ENCODE results near the gene SCN9A. TPM values are rescaled to one million over a fixed set of nuclear protein-coding genes. Genes with fewer than 3 reads are reported as not detected.
"Not testable (repeated sequence)": the region's sequence is repeated elsewhere in the genome, so short reads cannot be mapped to it uniquely, and the experiment has no call there.

Gene SCN9A
- total RNA-seq: not detected

DNA sequence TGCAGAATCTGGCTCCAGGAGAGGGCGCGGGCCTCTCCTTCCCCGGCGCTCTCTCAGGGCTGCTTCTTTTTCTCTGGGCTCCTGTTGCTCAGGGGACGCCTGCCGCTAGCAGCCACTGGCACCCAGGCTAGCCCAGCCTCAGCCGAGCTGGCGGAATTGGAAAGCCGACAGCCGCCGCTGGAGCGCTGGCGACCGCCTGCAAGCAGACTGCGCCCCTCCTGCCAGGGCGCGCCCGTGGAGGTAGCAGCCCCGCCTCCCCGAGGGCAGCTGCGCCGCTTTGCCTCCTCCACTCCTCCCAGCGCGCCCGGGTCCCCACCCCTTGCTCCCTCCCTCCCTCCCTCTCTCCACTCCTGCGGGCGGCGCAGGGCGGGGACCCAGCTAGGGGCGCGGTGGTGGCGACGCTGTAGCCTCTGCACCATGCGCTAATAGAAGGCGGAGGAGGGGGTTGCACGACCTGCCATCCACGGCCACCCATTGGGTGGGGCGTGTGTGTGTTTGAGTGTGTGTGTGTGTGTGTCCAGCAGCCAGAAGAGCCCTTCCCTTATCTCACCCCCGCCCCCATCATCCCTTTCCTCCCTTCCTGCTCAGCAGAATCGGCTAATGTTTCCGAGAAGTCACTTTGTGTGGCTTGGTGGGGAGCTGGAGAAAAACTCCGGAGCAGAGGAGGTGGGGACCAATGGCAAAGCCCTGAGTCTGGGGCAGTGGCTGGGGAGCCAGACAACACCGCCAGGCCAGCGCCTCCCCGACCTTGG, at the start of gene SCN9A:
TSS of gene SCN9A (minus strand) at position 209 of the 752 bp plus-strand sequence. CDS start 64,188 bp downstream, outside the sequence.
- no peak within 1 kb of the TSS for H3K27ac Mint-ChIP-seq
- intact Hi-C loops (cut with micrococcal nuclease): no loop called here
- CTCF ChIA-PET: no interaction called here
- peaks cover 9% of the 10 kb centered on the region for H3K4me1 Mint-ChIP-seq (ENCODE audit: low read depth)
- H3K4me3 Mint-ChIP-seq: no peak within 1 kb of the TSS
- H3K9me3 Mint-ChIP-seq: no peaks in the 10 kb centered on the region
- no peaks in the 10 kb centered on the region for H3K36me3 Mint-ChIP-seq
- POLR2A ChIA-PET: no interaction called here
- DNase-seq: no peak
- peaks cover 26% of the 10 kb centered on the region for H3K27me3 Mint-ChIP-seq

DNA sequence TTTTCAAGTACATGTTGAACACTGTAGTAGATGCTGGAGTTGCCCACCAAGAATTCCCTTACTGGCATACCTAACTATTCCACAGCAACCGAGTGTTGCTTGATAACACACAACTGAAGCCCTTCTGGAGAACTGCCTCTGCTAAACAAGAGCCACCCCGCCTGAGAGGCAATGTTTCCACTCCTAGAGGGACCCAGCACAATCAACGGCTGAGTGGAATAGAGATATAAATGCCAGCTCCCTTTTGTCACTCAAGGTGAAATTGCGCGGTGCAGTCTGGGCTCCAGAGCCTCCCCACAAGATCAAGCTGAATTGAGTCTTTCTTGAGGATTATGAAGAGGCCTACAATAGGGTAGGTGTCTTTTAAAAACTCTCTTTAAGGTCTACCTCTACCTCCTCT, 49.1 kb upstream of the SCN9A start:
- Mint-ChIP-seq H3K4me1 (ENCODE audit: low read depth) (no peaks in the 10 kb centered on the region), H3K27me3 (no peaks in the 10 kb centered on the region), H3K36me3 (no peaks in the 10 kb centered on the region), H3K9me3 (no peaks in the 10 kb centered on the region), H3K27ac (no peak overlapping the region), H3K4me3 (no peak overlapping the region)
- CTCF ChIA-PET: no interaction called here
- POLR2A ChIA-PET: no interaction called here
- DNase-seq: no peak
- intact Hi-C loops (cut with micrococcal nuclease): no loop called here

DNA sequence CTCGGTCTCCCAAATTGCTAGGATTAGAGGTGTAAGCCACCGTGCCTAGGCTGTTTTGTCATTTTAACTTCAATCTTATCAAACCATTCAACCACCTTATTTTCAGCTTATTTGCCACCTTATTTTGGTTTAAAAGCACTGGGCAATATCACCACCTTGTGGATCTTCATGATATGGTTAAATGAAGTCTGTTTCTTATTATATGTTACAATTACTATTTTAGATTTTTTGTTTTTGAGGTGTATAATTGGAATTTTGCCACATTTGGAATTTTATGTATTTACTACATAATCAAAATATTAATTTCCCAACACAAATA, 43.8 kb upstream of the SCN9A start:
- Mint-ChIP-seq H3K4me3 (no peak overlapping the region), H3K9me3 (no peaks in the 10 kb centered on the region), H3K27ac (no peak overlapping the region), H3K36me3 (no peaks in the 10 kb centered on the region), H3K27me3 (no peaks in the 10 kb centered on the region), H3K4me1 (ENCODE audit: low read depth) (no peaks in the 10 kb centered on the region)
- DNase-seq: no peak
- intact Hi-C loops (cut with micrococcal nuclease): no loop called here
- CTCF ChIA-PET: interaction anchor here (0.5 to 0.6 kb wide), 2 partner anchors 38 to 208 kb away, joined by 3 to 4 read pairs; no protein-coding TSS in a partner anchor
- POLR2A ChIA-PET: no interaction called here

DNA sequence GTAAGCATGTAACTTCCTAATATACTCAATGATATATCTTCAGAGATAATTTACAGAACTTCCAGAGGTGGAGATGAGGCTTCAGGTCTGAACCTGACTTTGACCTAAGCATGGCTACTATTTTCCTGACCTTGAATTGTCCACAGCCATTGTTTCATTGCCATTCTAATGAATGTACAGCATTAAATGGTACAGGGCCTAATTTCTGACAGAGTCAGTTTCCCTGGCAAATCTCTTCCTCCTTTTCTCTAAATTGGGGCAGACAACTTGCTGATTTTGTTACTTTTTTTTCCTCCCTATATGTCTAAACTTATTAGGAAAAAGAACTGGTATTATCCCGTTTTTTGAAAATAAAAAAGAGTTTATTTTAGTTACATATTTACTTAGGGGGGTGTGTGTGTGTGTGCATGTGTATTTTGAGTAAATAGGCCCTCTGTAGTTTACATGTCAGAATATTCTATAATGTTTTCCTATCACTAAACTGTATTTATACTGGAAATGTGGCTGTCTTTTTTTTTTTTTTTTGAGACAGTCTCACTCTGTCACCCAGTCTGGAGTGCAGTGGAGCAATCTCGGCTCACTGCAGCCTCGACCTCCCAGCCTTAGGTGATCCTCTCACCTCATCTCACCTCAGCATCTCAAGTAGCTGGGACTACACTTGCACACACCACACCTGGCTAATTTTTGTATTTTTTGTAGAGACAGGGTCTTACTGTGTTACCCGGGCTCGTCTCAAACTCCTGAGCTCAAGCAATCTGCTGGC, 43.3 kb upstream of the SCN9A start:
- ChIA-PET CTCF (interaction anchor here (0.5 to 0.6 kb wide), 2 partner anchors 39 to 208 kb away, joined by 3 to 4 read pairs; no protein-coding TSS in a partner anchor), POLR2A (no interaction called here)
- no peak overlapping the region for H3K27ac Mint-ChIP-seq
- H3K36me3 Mint-ChIP-seq: no peaks in the 10 kb centered on the region
- intact Hi-C loops (cut with micrococcal nuclease): no loop called here
- DNase-seq: no peak
- H3K4me1 Mint-ChIP-seq (ENCODE audit: low read depth): no peaks in the 10 kb centered on the region
- no peaks in the 10 kb centered on the region for H3K27me3 Mint-ChIP-seq
- H3K9me3 Mint-ChIP-seq: no peaks in the 10 kb centered on the region
- H3K4me3 Mint-ChIP-seq: no peak overlapping the region

DNA sequence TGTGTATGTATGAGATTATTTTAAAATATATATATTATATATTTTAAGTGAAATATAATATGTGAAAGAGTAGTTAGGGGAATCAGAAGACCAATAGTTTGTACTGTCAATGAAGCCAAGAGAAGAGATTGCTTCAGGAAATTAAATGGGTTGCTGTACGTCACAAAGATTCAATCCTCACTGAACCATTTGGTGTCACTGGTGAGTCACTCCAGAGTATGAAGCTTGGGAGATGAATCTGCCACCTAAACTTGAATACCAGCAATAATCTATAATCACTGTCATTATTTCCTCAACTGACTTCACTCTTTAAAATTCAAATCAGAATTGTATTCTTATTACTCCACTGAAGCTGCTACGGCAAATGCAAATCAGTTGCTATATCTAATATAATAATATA, 41.9 kb upstream of the SCN9A start:
- H3K9me3 Mint-ChIP-seq: no peaks in the 10 kb centered on the region
- no peak for DNase-seq
- no peak overlapping the region for H3K4me3 Mint-ChIP-seq
- H3K36me3 Mint-ChIP-seq: no peaks in the 10 kb centered on the region
- H3K4me1 Mint-ChIP-seq (ENCODE audit: low read depth): no peaks in the 10 kb centered on the region
- no peak overlapping the region for H3K27ac Mint-ChIP-seq
- ChIA-PET CTCF (no interaction called here), POLR2A (no interaction called here)
- intact Hi-C loops (cut with micrococcal nuclease): no loop called here
- H3K27me3 Mint-ChIP-seq: no peaks in the 10 kb centered on the region

DNA sequence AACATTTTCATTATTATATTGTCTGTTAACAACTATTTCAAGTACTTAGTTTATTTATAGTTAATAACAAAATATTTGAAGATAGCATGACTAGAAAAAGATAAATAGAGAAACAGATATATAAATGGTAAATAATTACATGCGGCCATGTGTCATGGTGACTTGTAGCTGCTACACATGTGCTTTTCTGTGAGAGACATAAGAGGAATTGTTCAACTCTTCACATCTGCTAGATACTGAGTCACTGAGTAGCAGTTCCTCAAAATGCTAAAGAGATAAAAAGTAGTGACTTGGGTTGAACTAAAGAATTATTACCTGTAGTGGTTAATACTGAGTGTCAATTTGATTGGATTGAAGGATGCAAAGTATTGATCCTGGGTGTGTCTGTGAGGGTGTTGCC, 37.5 kb upstream of the SCN9A start:
- Mint-ChIP-seq H3K9me3 (no peaks in the 10 kb centered on the region), H3K27me3 (no peaks in the 10 kb centered on the region), H3K27ac (no peak overlapping the region), H3K4me3 (no peak overlapping the region), H3K36me3 (no peaks in the 10 kb centered on the region), H3K4me1 (ENCODE audit: low read depth) (no peaks in the 10 kb centered on the region)
- DNase-seq: no peak
- ChIA-PET POLR2A (no interaction called here), CTCF (no interaction called here)
- intact Hi-C loops (cut with micrococcal nuclease): no loop called here

DNA sequence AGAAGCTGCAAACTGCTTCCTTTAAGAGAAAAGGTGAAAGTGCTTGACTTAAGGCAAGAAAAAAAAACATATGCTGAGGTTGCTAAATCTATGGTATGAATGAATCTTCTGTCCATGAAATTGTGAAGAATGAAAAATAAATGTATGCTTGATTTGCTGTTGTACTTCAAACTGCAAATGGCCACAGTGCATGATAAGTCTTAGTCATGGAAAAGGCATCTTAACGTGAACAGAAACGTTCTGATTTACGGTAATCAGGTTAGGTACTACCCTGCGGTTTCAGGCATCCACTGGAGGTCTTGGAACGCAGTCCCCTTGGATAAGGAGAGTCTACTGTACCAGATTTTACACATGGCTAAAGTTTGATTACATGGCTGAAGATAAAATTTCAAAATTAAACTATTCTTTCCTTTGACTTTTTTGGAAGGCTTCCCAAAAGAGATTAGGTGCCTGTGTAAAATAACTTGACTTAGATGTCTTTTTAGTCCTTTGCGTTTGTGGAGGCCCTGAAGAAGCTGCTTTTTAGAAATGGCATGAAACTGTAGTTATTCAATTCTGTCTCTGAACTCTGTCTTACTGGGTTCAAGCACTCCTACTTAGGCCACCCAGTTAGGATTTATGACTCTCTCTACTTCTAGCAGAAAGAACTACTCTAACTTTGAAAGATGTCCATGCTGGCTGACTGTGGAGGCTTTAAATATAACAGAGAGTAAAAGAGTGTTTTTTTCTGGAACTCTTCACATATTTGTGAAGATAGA, 35.9 kb upstream of the SCN9A start:
- H3K9me3 Mint-ChIP-seq: no peaks in the 10 kb centered on the region
- no peak overlapping the region for H3K4me3 Mint-ChIP-seq
- no peaks in the 10 kb centered on the region for H3K27me3 Mint-ChIP-seq
- no peaks in the 10 kb centered on the region for H3K4me1 Mint-ChIP-seq (ENCODE audit: low read depth)
- ChIA-PET CTCF (no interaction called here), POLR2A (no interaction called here)
- no peak for DNase-seq
- H3K27ac Mint-ChIP-seq: no peak overlapping the region
- no peaks in the 10 kb centered on the region for H3K36me3 Mint-ChIP-seq
- intact Hi-C loops (cut with micrococcal nuclease): no loop called here

DNA sequence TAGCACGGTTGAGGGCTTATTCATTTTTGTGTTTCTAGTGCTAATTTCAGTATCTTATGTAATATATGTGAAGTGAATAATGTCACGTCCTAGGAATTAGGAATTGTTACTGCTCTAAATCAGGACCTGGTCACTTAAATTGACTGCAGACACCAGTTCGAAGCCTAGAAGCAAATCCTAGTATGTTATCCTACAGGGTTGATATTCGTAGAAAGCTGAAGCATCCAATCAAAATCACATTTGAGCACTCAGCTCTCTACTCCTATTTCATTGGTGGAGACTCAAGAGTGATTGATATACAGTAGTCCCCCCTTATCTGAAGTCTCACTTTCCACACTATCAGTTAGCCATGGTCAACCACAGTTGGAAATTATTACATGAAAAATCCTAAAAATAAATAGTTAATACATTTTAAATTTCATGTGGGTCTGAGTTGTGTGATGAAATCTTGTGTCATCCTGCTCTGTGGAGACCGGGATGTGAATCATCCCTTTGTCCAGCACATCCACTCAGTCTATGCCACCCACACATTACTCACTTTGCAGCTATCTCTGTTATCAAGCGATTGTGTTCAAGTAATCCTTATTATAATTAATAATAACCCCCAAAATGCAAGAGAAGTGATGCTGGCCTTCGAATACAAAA, 35.2 kb upstream of the SCN9A start:
- H3K4me3 Mint-ChIP-seq: no peak overlapping the region
- no peaks in the 10 kb centered on the region for H3K27me3 Mint-ChIP-seq

DNA sequence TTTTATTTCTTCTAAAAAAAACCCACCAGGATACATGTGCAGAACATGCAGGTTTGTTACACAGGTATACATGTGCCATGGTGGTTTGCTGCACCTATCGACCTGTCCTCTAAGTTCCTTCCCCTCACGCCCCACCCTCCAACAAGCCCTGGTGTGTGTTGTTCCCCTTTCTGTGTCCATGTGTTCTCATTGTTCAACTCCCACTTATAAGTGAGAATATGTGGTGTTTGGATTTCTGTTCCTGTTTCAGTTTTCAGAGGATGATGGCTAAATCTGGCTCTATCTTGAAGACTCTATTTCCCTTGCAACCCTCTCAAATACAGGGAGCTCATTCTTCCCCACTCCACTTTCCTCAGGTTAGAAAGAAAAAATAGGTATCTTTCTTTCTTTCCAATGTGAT, 32.0 kb upstream of the SCN9A start:
- H3K36me3 Mint-ChIP-seq; CTCF ChIA-PET; POLR2A ChIA-PET; intact Hi-C loops (cut with micrococcal nuclease); DNase-seq; H3K4me1 Mint-ChIP-seq (ENCODE audit: low read depth); H3K27me3 Mint-ChIP-seq; H3K27ac Mint-ChIP-seq; H3K9me3 Mint-ChIP-seq; H3K4me3 Mint-ChIP-seq: not testable (repeated sequence)

More for the DNA sequence above, 35.2 kb upstream of the SCN9A start:
- H3K4me1 Mint-ChIP-seq (ENCODE audit: low read depth): no peaks in the 10 kb centered on the region
- no peaks in the 10 kb centered on the region for H3K9me3 Mint-ChIP-seq
- POLR2A ChIA-PET: no interaction called here
- no peak overlapping the region for H3K27ac Mint-ChIP-seq
- CTCF ChIA-PET: no interaction called here
- H3K36me3 Mint-ChIP-seq: no peaks in the 10 kb centered on the region
- intact Hi-C loops (cut with micrococcal nuclease): no loop called here
- DNase-seq: no peak

DNA sequence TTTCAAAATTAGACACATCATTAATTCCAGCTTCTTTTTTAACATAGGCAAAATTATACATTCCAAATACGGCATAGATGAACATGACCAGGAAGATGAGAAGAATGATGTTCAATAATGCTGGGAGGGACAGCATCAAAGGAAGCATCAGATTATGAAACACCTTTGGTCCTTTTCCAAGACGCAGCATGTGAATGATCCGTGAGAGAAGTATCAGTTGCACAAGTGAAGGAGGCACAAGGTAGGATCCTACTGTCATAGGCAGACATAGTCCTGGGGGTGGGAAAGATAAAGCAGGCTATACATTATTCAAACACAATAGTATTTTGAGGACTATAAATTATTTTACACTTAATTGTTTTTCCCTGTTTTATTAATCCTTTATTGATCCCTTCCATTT, 30.6 kb upstream of the SCN9A start:
- Mint-ChIP-seq H3K4me1 (ENCODE audit: low read depth) (no peaks in the 10 kb centered on the region), H3K9me3 (no peaks in the 10 kb centered on the region), H3K36me3 (no peaks in the 10 kb centered on the region), H3K27ac (no peak overlapping the region), H3K4me3 (no peak overlapping the region), H3K27me3 (no peaks in the 10 kb centered on the region)
- CTCF ChIA-PET: no interaction called here
- no peak for DNase-seq
- intact Hi-C loops (cut with micrococcal nuclease): no loop called here
- POLR2A ChIA-PET: no interaction called here

DNA sequence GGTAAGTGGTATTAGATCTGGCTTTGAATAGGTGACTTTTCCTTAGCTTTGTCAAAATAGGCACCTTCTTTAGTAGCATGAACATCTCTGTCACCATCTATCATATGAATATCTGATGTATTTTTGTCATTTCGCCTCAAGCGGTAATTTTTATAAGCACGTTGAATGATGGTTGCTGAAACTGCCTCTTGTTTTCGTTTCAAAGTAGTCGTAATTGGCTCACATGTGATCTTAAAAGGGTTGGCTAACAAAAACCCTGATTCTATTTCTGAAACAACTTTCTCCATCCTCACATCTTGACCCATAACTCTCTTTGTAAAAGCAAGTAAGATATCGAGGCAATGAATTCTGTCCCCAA, 29.8 kb upstream of the SCN9A start:
- no peak overlapping the region for H3K4me3 Mint-ChIP-seq
- no peaks in the 10 kb centered on the region for H3K36me3 Mint-ChIP-seq
- no peaks in the 10 kb centered on the region for H3K9me3 Mint-ChIP-seq
- H3K27ac Mint-ChIP-seq: no peak overlapping the region
- intact Hi-C loops (cut with micrococcal nuclease): no loop called here
- H3K4me1 Mint-ChIP-seq (ENCODE audit: low read depth): no peaks in the 10 kb centered on the region
- DNase-seq: no peak
- ChIA-PET CTCF (no interaction called here), POLR2A (no interaction called here)
- no peaks in the 10 kb centered on the region for H3K27me3 Mint-ChIP-seq

DNA sequence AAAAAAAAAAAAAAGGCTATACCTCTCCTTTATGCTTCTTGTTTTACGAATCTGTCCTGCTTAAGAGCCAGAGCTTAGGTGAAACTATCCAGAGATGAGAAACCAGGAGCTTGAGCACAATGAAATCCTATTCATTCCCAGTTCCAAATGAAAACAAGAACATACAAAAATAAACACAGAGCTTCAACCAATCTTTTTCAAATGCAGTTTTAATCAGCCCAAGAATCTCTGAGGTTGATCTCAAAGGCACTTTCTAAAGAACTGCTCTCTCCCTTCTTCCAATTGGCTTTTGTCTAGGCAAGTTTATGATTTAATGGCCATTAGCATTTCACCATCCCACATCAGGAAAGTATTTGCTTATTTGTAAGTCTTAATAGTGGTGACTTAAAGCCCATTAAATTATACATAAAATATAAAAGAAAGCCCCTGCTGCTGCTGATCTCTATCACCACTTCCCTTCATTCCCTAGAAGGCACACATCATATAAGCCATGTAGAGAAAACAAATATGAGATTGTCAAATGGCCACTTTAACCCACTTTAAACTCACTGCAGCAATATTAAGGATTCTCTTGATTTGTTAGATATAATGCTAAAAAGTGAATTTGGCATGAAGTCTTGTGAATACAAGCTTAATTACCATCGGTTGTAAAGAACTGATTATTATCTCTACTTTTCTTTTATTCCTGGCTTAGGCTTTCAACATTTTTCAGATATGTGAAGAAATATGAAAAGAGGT, 29.3 kb upstream of the SCN9A start:
- no peak overlapping the region for H3K27ac Mint-ChIP-seq
- no peaks in the 10 kb centered on the region for H3K27me3 Mint-ChIP-seq
- ChIA-PET CTCF (no interaction called here), POLR2A (interaction anchor here (0.6 kb wide), 1 partner anchor 519 kb away, joined by 3 read pairs; no protein-coding TSS in a partner anchor)
- no peaks in the 10 kb centered on the region for H3K4me1 Mint-ChIP-seq (ENCODE audit: low read depth)
- H3K36me3 Mint-ChIP-seq: no peaks in the 10 kb centered on the region
- intact Hi-C loops (cut with micrococcal nuclease): no loop called here
- no peaks in the 10 kb centered on the region for H3K9me3 Mint-ChIP-seq
- DNase-seq: no peak
- no peak overlapping the region for H3K4me3 Mint-ChIP-seq

All from activated CD4-positive, alpha-beta memory T cell treated with anti-CD3 and anti-CD28 coated beads for 36 hours (primary cell).